Measurements from ENCODE around the gene MRPL4. TPM values are rescaled to one million over a fixed set of nuclear protein-coding genes. Genes with fewer than 3 reads are reported as not detected.

MRPL4 gene
- total RNA-seq = 75.4 and 75.6 TPM in 2 replicates
- long read RNA-seq, transcript MRPL4-201 (9 exons, 1,455 nt) = major isoform, 6 of 17 reads
- long read RNA-seq, partial matches to known transcripts = 5 of 17 reads
- long read RNA-seq, other reads (novel, unspliced or antisense) = 2 of 17 reads

- no peaks in the 10 kb centered on the region for H3K9me3 Mint-ChIP-seq
- TF ChIP-seq, protein P1, sequence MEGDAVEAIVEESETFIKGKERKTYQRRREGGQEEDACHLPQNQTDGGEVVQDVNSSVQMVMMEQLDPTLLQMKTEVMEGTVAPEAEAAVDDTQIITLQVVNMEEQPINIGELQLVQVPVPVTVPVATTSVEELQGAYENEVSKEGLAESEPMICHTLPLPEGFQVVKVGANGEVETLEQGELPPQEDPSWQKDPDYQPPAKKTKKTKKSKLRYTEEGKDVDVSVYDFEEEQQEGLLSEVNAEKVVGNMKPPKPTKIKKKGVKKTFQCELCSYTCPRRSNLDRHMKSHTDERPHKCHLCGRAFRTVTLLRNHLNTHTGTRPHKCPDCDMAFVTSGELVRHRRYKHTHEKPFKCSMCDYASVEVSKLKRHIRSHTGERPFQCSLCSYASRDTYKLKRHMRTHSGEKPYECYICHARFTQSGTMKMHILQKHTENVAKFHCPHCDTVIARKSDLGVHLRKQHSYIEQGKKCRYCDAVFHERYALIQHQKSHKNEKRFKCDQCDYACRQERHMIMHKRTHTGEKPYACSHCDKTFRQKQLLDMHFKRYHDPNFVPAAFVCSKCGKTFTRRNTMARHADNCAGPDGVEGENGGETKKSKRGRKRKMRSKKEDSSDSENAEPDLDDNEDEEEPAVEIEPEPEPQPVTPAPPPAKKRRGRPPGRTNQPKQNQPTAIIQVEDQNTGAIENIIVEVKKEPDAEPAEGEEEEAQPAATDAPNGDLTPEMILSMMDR (conservative IDR thresholded peaks at IDR 0.05) = no peak
- peaks cover 11% of the 10 kb centered on the region for H3K4me1 Mint-ChIP-seq
- peaks cover 4% of the 10 kb centered on the region for H3K36me3 Mint-ChIP-seq (ENCODE audit: low read depth)
- H3K4me3 Mint-ChIP-seq = peak within 1 kb of the TSS; percentile 99
- H3K27ac Mint-ChIP-seq (ENCODE audit: unreplicated experiment) = peak within 1 kb of the TSS; percentile 98
- H3K27me3 Mint-ChIP-seq (ENCODE audit: low read depth) = peaks cover 2% of the 10 kb centered on the region
- peak; percentile 86 for DNase-seq (ENCODE audit: low read depth, low spot score)
Observed at GRCh38 chr19:10251792-10252694, at the start of gene MRPL4. Gene MRPL4, plus strand, starts transcription at chr19:10252214. Its CDS starts 40 bp downstream, at chr19:10252254.

GRCh38 chr19:10203686-10204085 is 48.3 kb upstream of the MRPL4 start:
- TF ChIP-seq, protein P1 (conservative IDR thresholded peaks at IDR 0.05) = no peak
- Mint-ChIP-seq H3K27ac (ENCODE audit: unreplicated experiment) (no peak overlapping the region), H3K36me3 (ENCODE audit: low read depth) (no peaks in the 10 kb centered on the region), H3K27me3 (ENCODE audit: low read depth) (no peaks in the 10 kb centered on the region), H3K4me1 (no peaks in the 10 kb centered on the region), H3K9me3 (no peaks in the 10 kb centered on the region), H3K4me3 (no peak overlapping the region)
- DNase-seq (ENCODE audit: low read depth, low spot score) = no peak

DNA sequence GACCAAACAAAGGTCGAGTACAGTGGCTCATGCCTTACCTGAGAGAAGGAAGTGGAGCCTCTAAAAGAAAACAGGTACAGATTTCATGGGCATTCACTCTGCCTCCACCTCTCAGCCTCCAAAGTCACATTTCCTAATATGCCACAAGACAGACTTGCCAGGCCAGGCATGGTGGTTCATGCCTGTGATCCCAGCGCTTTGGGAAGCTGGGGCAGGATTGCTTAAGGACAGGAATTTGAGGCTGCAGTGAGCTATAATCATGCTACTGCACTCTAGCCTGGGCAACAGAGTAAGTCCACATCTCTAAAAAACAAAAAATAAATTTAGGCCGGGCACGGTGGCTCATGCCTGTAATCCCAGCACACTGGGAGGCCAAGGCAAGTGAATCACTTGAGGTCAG is 46.4 kb upstream of the MRPL4 start:
- Mint-ChIP-seq H3K4me3 (no peak overlapping the region), H3K4me1 (no peaks in the 10 kb centered on the region), H3K36me3 (ENCODE audit: low read depth) (no peaks in the 10 kb centered on the region), H3K9me3 (no peaks in the 10 kb centered on the region), H3K27ac (ENCODE audit: unreplicated experiment) (no peak overlapping the region), H3K27me3 (ENCODE audit: low read depth) (no peaks in the 10 kb centered on the region)
- DNase-seq (ENCODE audit: low read depth, low spot score) = no peak
- TF ChIP-seq, protein P1 (conservative IDR thresholded peaks at IDR 0.05) = no peak

DNA sequence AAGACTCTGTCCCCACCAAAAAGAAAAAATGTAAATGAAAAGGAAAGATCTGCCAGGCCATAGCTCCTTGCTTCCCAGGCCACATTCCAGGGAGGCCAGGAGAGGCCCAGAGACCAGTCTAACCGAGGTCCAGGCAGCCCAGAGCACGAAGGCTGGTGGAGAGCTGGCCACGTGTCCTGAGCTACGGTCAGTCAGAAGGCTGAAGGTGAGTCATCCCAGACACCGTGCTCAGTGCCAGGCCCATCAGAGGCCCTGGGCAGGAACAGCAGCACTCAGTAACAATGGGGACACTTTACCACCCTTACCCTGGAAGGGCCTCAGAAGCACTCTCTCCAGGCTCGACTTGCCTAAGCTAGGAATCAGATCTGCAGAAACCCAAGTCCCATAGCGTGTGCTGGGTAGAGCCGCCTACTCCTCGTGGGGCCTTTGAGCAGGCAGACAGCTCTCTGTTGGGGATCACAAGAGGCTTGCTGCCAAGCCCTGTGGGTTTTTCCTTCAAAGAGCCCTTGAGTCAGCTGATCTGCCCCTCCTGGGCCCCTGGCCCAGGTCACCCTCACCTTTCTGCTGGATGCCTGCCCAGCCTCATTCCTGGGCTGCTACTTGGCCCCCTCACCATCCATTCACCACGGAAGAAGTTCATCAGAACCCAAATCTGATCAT is 45.7 kb upstream of the MRPL4 start:
- Mint-ChIP-seq H3K4me3 (no peak overlapping the region), H3K27me3 (ENCODE audit: low read depth) (no peaks in the 10 kb centered on the region), H3K27ac (ENCODE audit: unreplicated experiment) (no peak overlapping the region), H3K9me3 (no peaks in the 10 kb centered on the region), H3K36me3 (ENCODE audit: low read depth) (no peaks in the 10 kb centered on the region), H3K4me1 (no peaks in the 10 kb centered on the region)
- TF ChIP-seq, protein P1 (conservative IDR thresholded peaks at IDR 0.05) = no peak
- DNase-seq (ENCODE audit: low read depth, low spot score) = no peak

DNA sequence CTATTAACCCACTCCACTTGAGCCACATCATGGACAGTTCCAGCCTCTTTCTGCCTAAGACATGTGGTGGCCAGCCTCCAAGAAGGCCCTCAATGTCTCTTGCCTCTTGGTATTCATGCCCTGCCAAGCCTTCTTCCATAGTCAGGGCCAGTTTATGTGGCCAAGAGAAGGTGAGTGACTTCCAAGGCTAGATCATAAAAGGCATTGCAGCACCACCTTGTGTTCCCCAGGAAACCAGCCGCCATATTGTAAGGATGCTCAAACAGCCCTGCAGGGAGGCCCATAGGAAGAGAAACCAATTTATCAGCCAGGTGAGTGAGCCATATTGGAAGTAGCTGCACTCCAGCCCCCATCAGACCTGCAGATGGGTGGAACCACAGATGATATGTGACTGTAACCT is 45.0 kb upstream of the MRPL4 start:
- no peaks in the 10 kb centered on the region for H3K9me3 Mint-ChIP-seq
- no peaks in the 10 kb centered on the region for H3K36me3 Mint-ChIP-seq (ENCODE audit: low read depth)
- H3K4me1 Mint-ChIP-seq = no peaks in the 10 kb centered on the region
- TF ChIP-seq, protein P1 (conservative IDR thresholded peaks at IDR 0.05) = no peak
- no peaks in the 10 kb centered on the region for H3K27me3 Mint-ChIP-seq (ENCODE audit: low read depth)
- DNase-seq (ENCODE audit: low read depth, low spot score) = no peak
- no peak overlapping the region for H3K27ac Mint-ChIP-seq (ENCODE audit: unreplicated experiment)
- H3K4me3 Mint-ChIP-seq = no peak overlapping the region
